Transverse colon (tissue), 4 donors: ENCODE data around the gene OPA1. TPM values are rescaled to one million over a fixed set of nuclear protein-coding genes. Genes with fewer than 3 reads are reported as not detected.

Experiments
- DNase-seq: peaks from one replicate; pipeline ENCODE4 v3.0.0-alpha.2; 2019
- H3K27ac ChIP-seq, 4 donors: fragments of 200-600 bp; sonication (generic); 2 replicates each; pipeline ENCODE4 v1.5.1; 2016 to 2018; ENCODE audit warnings: inconsistent platforms in 4 of 4
- H3K27me3 ChIP-seq: fragments of 200-600 bp; sonication (generic); 2 replicates; pipeline ENCODE4 v1.5.1; 2017; ENCODE audit warnings: inconsistent platforms
- H3K36me3 ChIP-seq, 4 donors: fragments of 200-600 bp; sonication (generic); 2 replicates each; pipeline ENCODE4 v1.5.1; 2017 to 2019; ENCODE audit warnings: inconsistent platforms in 4 of 4
- H3K4me1 ChIP-seq, 4 donors: fragments of 200-600 bp; sonication (generic); 2 replicates each; pipeline ENCODE4 v1.5.1; 2017 to 2020; ENCODE audit warnings: inconsistent platforms in 4 of 4
- H3K4me3 ChIP-seq, 4 donors: fragments of 200-600 bp; sonication (generic); 1 replicate in 1 of 4; 2 replicates in 3 of 4; pipeline versions ENCODE4 v1.5.1 to v1.6.1; 2017 to 2019; ENCODE audit warnings: inconsistent platforms in 4 of 4
- H3K9me3 ChIP-seq, 2 donors: fragments of 200-600 bp; sonication (generic); 2 replicates each; pipeline ENCODE4 v1.5.1; 2017 to 2019; ENCODE audit warnings: inconsistent platforms in 2 of 2
- EP300 ChIP-seq: sonication (generic); formaldehyde crosslinking; IDR thresholded peaks from one replicate; pipeline ENCODE4 v1.6.1; 2017; ENCODE audit warnings: antibody characterized with exemption, low read depth
- POLR2A ChIP-seq: fragments of 450-650 bp; IDR thresholded peaks from one replicate; pipeline ENCODE4 v1.6.1; 2016; ENCODE audit warnings: antibody characterized with exemption, mild to moderate bottlenecking, moderate library complexity
- POLR2AphosphoS5 ChIP-seq, 3 donors: sonication (generic); formaldehyde crosslinking; IDR thresholded peaks; one replicate each; pipeline ENCODE4 v1.6.1; 2016; ENCODE audit warnings: antibody characterized with exemption in 3 of 3
- WGBS, 2 donors: methylation state at CpG; one replicate each; pipeline ENCODE4 v1.1.5; 2018; ENCODE audit warnings: low coverage in 1 of 2; 5-methylcytosine and 5-hydroxymethylcytosine counted together
- in situ Hi-C, 4 donors: fragments of 200-750 bp; cut with MboI; loops; one replicate each; pipeline versions ENCODE4 v1.15.0 to v1.15.1; 2017; ENCODE audit warnings: low sequenced_read_pairs in 3 of 4, low pct_ligation_motif_present in 1 of 4, low pct_unique_long_range_greater_than_20kb in 1 of 4
- intact Hi-C: fragments of 100-400 bp; cut with DNase I; formaldehyde crosslinking; loops from one replicate; pipeline ENCODE4 v1.15.1; 2023; ENCODE audit warnings: low total_unique reads
- total RNA-seq, 4 donors: library from RNA; depleted of rRNA; stranded (reverse); fragments of >200 nt; gene quantifications; one replicate each; pipeline ENCODE4 v1.1.0, GENCODE V29; 2016
- TF ChIP-seq, protein P1 (sequence below), 5 experiments: fragments of 200-600 bp in 3 of 5; fragments of 450-650 bp in 2 of 5; sonication (generic) in 3 of 5; IDR thresholded peaks; 1 replicate in 2 of 5; 2 replicates in 3 of 5; pipeline ENCODE4 v1.5.1; 2016 to 2017; ENCODE audit warnings: antibody characterized with exemption in 5 of 5, inconsistent platforms in 3 of 5, mild to moderate bottlenecking in 2 of 5, moderate library complexity in 1 of 5

OPA1 gene
- total RNA-seq, 4 donors from 2014 or later = 56.9 to 92.4 (median 69.8) TPM

- no peak overlapping the region for H3K4me3 ChIP-seq
- H3K36me3 ChIP-seq = peaks cover 0 to 21% (median 3%) of the 10 kb centered on the region in 4 donors
- in situ Hi-C loops (no loop called here), intact Hi-C loops (no loop called here)
- TF ChIP-seq EP300 (no peak), POLR2AphosphoS5 (IDR thresholded peaks at IDR 0.05) (no peak), POLR2A (no peak)
- TF ChIP-seq, protein P1, sequence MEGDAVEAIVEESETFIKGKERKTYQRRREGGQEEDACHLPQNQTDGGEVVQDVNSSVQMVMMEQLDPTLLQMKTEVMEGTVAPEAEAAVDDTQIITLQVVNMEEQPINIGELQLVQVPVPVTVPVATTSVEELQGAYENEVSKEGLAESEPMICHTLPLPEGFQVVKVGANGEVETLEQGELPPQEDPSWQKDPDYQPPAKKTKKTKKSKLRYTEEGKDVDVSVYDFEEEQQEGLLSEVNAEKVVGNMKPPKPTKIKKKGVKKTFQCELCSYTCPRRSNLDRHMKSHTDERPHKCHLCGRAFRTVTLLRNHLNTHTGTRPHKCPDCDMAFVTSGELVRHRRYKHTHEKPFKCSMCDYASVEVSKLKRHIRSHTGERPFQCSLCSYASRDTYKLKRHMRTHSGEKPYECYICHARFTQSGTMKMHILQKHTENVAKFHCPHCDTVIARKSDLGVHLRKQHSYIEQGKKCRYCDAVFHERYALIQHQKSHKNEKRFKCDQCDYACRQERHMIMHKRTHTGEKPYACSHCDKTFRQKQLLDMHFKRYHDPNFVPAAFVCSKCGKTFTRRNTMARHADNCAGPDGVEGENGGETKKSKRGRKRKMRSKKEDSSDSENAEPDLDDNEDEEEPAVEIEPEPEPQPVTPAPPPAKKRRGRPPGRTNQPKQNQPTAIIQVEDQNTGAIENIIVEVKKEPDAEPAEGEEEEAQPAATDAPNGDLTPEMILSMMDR (IDR thresholded peaks at IDR 0.05) = no peak
- peaks cover 0 to 5% (median 0%) of the 10 kb centered on the region in 4 donors for H3K4me1 ChIP-seq
- 34 to 38% methylated on average over 3 of the region's 3 CpGs for WGBS, 2 donors
- H3K27ac ChIP-seq = no peak overlapping the region
- no peak for DNase-seq
- no peaks in the 10 kb centered on the region for H3K27me3 ChIP-seq
- H3K9me3 ChIP-seq = no peaks in the 10 kb centered on the region
These were observed 37.0 kb downstream of the OPA1 start for GRCh38 chr3:193630005-193630404.

GRCh38 chr3:193637831-193638230 is 44.8 kb downstream of the OPA1 start:
- H3K27me3 ChIP-seq = no peaks in the 10 kb centered on the region
- 93 to 96% methylated on average over 3 of the region's 3 CpGs for WGBS, 2 donors
- H3K4me3 ChIP-seq = no peak overlapping the region
- intact Hi-C loops = no loop called here
- H3K9me3 ChIP-seq = no peaks in the 10 kb centered on the region
- in situ Hi-C loops = no loop called here
- DNase-seq = no peak
- TF ChIP-seq, protein P1 (IDR thresholded peaks at IDR 0.05) = no peak
- no peak for TF ChIP-seq EP300
- no peak for TF ChIP-seq POLR2A
- no peak for TF ChIP-seq POLR2AphosphoS5 (IDR thresholded peaks at IDR 0.05)
- peaks cover 0 to 23% (median 10%) of the 10 kb centered on the region in 4 donors for H3K36me3 ChIP-seq
- H3K27ac ChIP-seq = no peak overlapping the region
- H3K4me1 ChIP-seq = no peaks in the 10 kb centered on the region

DNA sequence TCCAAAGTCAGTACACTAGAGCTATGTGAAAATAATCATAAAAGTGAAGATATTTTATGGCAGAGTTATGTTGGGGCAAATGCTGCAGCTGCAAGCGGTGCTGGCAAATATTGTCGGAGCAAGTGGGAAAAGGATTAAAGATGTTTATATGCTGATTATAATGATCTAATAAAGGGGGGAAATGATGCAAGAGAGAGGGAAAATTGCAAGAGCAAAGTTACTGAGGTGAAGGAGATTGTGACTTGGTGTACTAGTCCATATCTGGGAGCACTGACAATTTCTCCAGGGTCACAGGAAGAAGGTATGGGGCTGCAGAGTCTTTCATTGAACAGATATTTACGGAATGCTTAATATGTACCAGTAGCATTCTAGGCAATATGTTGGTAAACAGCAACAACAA is 45.8 kb downstream of the OPA1 start:
- Histone ChIP-seq H3K4me3 (no peak overlapping the region), H3K9me3 (no peaks in the 10 kb centered on the region), H3K36me3 (peaks cover 0 to 30% (median 12%) of the 10 kb centered on the region in 4 donors), H3K27me3 (no peaks in the 10 kb centered on the region), H3K27ac (no peak overlapping the region), H3K4me1 (no peaks in the 10 kb centered on the region)
- WGBS, 2 donors = 89 to 90% methylated on average over 3 of the region's 3 CpGs
- intact Hi-C loops (no loop called here), in situ Hi-C loops (no loop called here)
- no peak for DNase-seq
- TF ChIP-seq, protein P1 (IDR thresholded peaks at IDR 0.05) = no peak

- in situ Hi-C loops = no loop called here
- H3K36me3 ChIP-seq = peaks cover 0 to 41% (median 17%) of the 10 kb centered on the region in 4 donors
- no peaks in the 10 kb centered on the region for H3K4me1 ChIP-seq
These were observed 47.2 kb downstream of the OPA1 start for GRCh38 chr3:193640165-193640715.

More at GRCh38 chr3:193640165-193640715, 47.2 kb downstream of the OPA1 start:
- Histone ChIP-seq H3K27ac (no peak overlapping the region), H3K9me3 (no peaks in the 10 kb centered on the region), H3K4me3 (no peak overlapping the region), H3K27me3 (no peaks in the 10 kb centered on the region)
- DNase-seq = no peak
- TF ChIP-seq EP300 (no peak), POLR2AphosphoS5 (IDR thresholded peaks at IDR 0.05) (no peak), POLR2A (no peak)
- TF ChIP-seq, protein P1 (IDR thresholded peaks at IDR 0.05) = no peak
- 73 to 81% methylated on average over 5 of the region's 5 CpGs for WGBS, 2 donors
- intact Hi-C loops = no loop called here
